Midbrain (tissue), 1 donor: Measurements from ENCODE around the gene KIF25.

Experiments used
- DNase-seq: peaks from one replicate; lab custom pipeline; 2025; lab: John Stamatoyannopoulos, UW

The KIF25 gene

DNA sequence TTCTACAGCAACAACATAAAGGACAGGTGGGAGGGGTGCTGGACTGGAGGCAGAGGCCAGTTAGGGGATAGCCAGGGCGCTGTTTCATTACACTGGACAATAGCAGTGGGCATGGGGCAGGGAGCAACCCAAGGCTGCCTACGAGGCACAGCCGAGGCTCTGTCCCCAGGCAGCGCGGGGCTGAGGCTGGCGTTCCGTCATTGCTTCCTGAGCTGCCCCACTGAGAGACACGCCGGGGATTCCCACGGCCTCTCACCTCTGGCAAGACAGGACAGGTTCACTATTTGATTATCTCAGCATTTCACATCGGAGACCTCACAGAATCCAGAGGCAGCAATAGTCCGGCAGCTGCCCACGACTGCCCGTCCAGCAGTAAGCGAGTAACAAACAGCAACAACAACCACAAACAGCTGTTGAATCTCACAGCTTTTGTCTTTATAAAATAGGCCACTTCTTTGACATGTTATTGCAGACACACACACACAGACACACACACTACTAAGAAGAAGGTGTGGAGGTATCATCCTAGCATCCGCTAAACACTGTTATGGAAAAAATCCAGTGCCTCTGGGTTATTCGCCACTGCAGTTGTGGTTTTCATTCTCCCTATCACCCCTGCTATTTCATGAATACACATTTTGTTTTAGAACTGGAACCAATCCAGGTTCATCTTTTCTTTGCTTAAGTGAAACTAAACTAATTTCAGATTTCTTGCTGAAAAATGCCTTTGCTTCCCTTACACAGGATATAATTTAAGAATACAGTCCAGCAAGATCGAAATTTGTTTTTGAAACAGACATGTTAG lies 19.5 kb downstream of the KIF25 start:
- no peak for DNase-seq

DNA sequence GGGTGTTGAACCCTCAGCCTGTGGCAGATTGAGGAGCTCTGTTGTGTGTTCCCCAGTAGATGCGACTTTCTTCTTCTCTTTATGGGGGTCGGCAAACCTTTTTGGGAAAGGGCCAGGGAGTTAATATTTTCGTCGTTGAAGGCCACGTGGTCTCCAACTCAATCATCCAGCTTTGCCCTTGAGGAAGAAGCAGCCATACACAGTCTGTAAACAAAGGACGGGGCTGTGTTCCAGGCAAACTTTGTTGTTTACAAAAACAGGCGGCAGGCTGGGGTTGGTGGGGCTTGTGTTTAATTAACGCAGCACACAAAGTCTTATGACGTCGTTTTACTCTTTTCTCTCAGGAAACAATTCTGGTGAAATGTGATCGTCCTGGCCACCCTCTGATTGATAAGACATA lies 20.2 kb downstream of the KIF25 start:
- no peak for DNase-seq

DNA sequence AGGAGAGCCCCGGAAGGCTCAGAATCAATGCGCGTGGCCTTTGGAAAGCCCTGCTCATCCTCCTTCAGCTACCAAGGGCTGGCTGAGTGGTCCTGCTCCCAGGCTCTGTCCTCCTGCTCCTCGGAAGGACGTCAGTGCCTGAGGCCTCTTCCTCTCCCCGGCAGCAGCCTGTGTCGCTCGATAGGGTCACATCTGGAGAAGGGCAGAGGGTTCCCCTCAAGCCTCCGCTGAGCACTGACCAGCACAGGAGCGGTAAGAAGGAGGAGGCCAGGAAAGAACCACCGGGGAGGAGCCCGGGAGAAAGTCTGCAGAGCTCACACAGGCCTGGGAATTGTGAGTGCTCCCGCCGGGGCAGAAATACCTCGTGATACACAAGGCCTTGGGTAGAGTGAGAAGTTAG lies 21.2 kb downstream of the KIF25 start:
- no peak for DNase-seq

DNA sequence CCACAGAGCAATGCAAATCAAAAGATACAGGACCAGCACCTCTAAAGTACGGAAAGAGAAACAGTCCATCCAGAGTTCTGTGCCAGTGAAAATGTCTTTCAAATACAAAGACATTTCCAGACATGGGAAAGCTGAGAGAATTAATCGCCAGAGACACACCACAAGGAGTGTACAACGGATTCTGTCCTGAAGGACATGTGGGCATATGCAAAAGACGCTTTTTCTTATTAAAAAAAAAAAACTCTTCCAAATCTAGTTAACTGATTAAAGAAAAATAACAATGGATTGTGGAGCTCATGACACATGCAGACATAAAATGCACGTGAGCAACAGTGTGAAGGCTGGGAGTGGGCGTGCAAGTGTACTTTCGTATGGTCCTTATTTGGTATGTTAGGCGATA lies 22.8 kb downstream of the KIF25 start:
- DNase-seq: no peak

DNA sequence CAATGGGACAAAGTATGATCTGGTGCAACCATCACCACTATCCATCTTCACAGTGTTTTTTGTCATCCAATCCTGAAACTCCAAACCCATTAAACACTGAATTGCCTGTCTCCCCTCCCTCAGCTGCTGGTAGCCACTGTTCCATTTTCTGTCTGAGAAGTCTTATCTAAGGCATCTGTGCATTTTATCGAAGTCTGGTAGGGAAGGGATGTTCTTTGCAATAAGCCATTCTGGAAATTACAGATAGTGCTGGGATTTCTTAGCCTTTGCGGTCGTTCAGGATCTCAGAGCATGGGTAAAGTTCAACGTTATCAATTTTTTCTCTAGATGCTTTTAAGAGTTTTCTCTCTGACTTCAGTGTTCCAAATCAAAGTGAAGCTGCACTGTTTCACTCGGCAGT lies 24.1 kb downstream of the KIF25 start:
- DNase-seq: no peak

DNA sequence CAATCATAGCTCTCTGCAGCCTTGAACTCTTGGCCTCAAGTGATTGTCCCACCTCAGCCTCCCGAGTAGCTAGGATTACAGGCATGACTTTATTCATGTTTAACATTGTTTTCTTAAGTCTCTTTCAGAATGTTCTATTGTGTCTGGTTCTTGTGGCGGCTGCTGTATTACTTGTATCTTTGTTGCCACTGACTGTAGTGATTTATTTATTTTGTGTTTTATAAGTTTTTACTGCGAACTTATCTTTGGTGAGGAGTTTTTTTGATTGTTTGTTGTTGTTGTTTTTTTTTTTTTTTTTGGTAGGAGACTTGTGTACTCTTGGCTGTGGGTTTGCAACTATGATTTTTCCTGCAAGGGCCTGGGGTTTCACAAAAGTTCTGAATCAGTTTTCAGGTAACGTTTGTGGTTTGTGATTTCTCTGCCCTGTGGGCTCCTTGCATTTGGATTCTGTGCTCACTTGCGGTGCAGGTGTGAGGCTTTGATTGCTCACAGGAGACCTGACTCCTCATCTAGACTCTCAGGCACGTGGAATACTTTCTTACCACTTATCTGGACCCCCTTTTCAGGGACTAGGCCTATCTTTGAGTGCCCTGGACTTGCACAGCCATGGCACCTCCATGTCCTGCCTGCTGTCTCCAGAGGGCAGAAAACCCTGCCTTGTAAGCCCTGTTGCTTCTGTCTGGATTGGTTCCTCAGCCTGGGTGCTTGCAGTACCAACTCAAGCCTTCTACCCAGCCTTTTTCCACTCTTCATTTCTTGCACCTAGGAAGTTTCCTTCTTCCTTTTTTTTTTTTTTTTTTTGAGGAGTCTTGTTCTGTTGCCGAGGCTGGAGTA lies 25.2 kb downstream of the KIF25 start:
- no peak for DNase-seq

DNA sequence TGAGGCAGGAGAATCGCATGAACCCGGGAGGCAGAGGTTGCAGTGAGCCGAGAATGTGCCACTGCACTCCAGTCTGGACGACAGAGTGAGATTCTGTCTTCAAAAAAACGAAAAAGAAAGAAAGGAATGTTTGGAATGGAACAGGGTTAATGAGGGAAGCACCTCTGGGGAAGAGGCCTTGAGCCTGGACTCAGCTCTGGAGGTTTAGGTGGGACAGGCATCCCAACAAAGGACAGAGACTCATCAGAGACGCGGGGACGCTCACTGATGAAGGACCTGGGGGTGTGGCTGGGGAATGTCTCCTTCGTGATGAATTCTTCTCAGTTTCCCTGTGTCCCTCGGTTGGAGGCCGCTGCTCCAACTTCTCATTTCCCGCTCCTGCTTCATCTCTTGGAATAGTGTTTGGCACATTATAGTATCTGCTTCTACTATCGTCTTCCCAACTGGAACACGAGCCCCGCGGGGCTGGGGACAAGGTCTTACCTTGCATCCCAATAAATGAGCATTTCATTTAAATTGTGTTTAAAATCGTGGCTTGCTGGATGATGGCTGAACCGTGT lies 27.6 kb downstream of the KIF25 start:
- DNase-seq: no peak

DNA sequence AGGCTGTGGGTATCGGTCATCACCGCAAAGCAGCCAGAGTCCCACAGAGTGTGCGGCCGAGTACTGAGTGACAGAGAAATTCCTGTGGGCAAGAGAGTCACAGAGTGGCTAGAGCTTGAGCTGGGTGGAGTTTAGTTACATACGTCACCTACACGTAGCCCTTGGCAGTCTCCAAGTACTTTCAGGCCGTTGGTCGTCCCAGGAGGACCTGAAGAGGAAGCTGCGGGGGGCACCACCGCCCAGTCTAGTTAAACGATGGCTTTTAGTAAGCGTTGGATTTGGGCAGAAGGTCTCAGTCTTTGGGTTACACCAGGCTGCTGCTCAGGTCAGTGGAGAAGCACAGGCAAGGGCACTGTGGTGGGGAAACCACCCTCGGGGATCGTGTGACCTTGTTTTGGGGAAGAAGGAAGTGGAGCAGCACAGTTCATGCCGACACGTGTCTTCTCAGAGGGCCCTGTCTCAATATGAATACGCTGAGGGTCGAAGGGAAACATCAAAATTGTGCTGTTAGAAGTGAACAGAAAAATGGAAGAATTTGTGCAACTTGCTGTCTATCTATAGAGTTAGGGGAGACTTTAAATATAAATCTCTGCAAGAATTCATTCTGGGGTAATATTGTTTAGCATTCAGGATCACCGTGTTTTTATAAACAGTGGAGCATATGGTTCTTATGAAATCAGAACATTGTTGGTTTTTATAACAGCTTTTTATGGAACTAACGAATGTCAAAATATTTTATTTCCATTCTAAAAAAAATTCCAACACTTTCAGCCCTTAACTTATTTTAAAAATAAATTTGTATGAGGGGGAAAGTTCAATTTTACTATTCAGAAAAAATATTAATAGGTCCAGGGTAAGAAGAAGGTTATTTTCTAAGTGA lies 28.6 kb downstream of the KIF25 start:
- no peak for DNase-seq

DNA sequence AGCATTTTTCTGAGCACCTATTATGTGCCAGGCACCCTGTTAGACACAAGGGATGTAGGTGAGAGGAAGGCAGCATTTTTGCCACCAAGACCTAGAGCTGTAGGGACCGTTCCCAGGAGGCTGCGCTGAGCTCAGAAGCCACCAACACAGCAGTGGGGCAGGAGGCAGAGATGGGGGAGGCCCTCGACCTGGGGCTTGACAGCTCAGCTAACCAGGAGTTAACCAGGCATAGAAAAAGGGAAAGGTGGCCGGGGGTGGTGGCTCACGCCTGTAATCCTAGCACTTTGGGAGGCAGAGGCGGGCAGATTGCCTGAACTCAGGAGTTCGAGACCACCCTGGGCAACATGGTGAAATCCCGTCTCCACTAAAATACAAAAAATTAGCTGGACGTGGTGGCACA lies 29.5 kb downstream of the KIF25 start:
- no peak for DNase-seq

DNA sequence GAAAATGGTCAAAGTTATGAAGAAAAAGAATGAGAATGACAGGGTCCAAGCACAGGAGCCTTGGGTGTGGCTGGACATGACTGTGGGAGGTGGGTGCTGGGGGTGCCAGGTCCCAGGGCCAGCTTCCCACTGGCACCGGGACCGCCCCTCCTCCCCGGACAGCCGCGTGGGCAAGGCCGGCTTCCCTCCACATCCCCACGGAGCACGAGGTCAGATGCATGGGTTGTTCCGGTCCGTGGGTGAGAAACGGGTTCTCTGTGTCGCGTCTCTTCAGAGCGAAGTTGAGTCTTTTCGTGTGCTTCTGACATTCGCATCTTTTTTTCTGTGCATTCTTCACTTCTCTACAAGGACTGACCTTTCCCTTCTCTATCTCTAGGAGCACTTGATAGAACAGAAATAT lies 30.1 kb downstream of the KIF25 start:
- no peak for DNase-seq

DNA sequence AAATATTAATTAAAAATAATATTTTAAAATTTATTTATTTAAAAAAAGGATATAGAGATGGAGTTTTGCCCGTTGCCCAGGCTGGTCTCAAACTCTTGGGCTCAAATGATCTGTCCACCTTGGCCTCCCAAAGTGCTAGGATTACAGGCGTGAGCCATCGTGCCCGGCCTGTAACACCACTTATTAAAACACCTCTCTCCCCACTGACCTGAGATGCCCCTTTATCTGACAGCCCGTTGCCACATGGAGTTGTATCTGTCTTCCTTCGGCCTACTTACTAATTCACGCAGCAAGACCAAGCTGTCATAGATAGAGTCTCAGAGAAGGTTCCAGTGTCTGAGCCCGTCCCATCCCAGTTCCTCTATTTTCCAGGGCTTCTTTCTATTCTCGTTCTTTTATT lies 30.7 kb downstream of the KIF25 start:
- no peak for DNase-seq

DNA sequence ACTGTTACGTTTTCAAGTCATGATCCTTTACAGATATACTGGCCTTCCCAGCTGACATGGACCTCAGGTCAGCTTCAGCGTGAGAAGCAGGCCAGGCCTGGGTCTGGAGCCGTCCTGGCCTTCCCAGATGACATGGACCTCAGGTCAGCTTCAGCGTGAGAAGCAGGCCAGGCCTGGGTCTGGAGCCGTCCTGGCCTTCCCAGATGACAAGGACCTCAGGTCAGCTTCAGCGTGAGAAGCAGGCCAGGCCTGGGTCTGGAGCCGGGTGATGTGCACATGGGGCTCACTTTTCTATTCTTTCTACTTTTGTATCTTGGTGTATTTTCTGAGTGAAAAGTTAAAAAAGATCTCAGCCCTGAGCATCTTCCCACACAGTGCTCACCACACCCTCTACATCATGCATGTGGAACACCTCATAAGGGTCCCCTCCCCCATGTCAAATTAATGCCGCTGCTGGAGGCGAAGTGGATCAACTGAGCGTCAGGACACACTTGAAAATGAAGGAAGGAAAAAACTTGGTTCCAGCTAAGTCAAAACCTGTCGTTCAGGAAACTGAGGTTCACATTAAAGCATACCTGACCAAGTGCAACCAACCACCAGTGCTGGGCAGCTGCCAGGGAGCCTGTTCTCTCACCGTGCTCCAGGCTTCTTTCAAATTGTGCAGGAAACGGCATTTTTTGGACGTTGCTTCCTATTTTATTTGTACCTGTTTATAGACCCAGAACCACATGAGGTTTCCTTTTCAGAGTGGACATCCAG lies 32.2 kb downstream of the KIF25 start:
- no peak for DNase-seq

DNA sequence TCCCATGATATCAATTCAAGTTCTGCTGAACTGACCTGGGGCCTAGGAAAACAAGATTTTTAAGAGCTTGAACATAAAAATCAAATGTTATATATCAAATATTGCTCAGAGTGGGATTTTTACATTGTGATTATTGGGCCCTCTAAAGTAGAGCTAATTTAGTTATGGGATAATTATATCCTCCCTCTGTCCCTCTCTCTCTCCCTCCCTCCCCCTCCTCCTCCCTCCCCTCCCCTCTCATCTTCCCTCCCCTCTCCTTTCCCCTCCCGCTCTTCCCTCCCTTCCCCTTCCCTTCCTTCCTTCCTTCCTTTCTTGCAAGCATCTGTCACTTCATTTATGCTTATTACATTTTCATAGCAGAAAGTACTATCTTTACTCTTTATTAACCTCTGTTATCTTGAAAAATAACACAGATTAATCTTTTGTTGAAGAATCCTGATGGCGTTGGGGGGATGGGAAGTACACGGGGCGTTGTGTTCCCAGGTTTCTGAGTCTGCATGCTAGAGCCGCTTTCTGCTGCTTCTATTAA lies 32.8 kb downstream of the KIF25 start:
- DNase-seq: no peak

DNA sequence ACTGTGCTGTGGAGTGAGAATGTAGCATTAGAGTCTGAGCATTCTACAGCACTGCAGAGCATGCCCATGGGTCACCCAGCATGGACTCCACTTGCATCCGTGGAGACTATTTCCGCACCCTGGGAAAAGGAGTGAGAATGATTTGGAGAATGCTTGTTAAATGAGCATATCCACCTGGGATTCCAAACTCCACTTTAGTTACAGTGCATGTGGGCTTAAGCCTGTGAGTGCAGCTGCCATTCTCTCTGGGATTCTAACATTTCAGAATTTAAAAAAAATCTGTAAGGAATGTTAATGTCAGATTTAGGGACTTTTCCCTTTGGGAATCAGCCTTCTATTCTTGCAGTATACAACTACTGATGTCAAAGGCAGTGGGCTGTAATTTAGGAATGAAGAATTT lies 33.4 kb downstream of the KIF25 start:
- DNase-seq: no peak

DNA sequence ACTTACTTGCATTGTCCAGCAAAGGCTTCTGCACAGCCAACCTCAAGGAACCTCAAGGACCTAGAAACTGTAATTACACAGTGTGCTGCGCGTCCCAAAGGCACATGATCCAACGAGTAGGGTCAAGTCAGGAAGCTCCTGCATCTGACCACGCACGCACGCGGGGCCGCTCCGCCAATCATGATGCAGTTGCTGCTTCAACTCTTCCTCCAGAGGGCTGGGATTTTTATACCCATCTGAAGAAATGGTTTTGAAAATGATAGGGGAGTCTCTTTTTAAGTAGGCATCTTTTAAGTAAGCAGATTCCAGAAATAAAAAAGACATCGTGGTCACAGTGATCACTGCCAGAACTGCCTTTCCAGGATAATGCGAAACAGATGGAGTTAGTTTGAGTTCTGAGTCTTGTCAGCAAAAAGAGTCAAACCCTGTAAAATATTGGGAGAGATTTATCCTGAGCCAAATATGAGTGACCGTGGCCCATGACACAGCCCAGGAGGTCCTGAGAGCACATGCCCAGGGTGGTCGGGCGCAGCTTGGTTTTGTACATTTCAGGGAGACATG lies 34.0 kb downstream of the KIF25 start:
- DNase-seq: no peak

DNA sequence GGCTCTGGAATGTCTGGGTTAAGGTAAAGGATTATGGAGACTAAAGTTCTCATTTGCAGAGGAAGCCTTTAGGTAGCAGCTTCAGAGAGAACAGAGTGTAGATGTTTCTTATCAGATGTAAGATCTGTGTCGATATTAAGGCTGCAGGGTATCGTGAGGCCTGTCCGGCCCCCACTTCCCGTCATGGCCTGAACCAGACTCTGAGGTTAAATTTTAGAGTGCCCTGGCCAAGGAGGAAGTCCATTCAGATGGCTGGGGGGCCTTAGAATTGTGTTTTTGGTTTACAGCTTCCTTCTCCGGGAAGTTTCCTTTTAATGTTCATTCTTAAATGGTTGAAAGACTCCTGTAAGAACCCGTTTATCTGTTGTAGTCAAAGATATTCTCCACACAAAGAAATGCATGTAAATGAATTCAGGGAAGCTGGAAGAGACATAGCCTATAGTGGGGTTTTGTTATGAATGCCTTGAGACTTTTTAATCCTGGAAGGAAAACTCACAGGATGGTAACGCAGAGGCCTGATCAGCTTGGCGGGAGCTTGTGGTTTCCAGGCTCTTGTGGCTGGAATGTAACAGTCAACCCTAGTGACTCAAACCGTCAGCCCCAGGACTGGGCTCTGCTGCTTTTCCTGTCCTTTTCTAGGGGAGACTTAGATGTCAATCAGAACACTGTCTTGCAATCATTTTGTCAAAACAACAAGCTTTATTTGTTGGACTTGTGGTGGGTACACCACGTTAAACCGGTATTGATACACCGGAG lies 34.7 kb downstream of the KIF25 start:
- no peak for DNase-seq

DNA sequence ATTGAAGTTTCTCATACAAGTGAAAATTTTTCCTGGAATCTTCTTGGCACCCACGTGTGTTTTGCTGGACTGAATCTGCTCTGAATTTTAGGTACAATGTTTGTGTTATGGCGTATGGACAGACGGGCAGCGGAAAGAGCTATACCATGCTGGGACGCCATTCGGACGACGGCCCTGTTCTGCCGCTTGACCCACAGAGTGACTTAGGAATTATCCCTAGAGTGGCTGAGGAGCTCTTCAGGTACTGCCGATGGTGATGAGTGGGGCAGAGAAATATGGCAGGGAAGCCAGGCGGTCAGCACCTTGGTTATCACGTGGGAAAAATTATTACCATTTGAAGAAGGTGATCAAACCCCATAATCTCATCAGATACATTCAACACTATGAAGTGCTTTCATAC lies 36.3 kb downstream of the KIF25 start:
- DNase-seq: no peak

DNA sequence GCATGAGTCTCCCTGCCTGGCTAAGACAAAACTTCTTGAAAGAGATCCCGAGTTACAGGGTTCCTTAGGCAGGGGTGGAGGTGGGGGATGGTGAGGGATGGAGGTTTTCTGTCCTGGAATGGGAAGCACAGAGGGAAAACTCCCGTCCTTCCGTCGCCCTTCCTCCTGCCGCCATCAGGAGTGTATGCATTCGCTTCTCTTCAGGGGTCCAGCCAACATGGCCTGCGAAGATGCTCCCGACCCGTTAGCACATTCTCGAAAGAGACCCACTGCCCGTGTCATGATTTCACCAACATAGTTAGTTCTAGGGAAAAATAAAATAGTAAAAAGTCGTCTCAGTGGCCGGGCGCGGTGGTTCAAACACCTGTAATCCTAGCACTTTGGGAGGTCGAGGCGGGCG lies 37.1 kb downstream of the KIF25 start:
- no peak for DNase-seq

DNA sequence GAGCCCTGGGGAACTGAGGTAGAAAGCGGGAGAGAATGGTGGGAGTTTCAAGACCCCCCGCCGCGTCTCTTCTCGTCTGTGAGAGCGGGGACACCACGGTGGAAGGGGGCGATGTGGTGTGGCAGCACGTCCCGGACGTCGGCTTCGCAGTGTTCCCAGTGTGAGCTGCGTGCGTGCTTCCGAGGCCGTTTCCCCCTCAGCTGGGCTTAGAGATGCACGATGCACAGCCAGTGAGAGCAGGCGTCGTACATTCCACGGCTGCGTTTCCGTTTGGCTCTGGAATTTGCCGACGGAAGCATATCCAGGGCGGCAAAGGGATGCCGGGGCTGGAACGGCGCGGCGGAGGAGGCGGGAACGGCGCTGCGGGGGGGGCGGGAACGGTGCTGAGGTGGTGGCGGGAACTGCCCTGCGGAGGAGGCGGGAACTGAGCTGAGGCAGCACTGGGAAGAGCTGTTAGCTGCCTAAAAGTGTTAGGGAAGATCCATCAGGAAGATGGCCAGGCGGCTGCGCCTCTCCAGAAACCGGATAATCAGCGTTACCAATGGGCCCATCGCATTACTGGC lies 37.7 kb downstream of the KIF25 start:
- DNase-seq: peak; percentile 26
